ENCODE results near the gene OR10T2.
"Not testable (repeated sequence)": the region's sequence is repeated elsewhere in the genome, so short reads cannot be mapped to it uniquely, and the experiment has no call there.

Gene OR10T2

DNA sequence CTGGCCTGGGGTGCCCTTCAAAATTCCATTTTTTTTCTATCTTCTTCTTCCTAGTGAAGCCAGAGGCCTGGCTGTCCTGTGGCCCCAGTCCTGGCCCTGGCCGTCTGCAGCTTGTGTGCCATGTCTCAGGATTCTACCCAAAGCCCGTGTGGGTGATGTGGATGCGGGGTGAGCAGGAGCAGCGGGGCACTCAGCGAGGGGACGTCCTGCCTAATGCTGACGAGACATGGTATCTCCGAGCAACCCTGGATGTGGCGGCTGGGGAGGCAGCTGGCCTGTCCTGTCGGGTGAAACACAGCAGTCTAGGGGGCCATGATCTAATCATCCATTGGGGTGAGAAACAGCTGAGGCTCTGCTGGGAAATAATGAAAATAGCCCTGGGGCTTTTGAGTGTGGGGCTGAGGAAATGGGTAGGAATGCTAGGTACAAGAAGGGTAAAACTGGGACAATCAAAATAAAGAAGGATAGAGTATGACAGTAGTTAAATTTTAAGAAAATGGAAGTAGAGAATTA lies 43.4 kb downstream of the OR10T2 start:
- no peak for DNase-seq

DNA sequence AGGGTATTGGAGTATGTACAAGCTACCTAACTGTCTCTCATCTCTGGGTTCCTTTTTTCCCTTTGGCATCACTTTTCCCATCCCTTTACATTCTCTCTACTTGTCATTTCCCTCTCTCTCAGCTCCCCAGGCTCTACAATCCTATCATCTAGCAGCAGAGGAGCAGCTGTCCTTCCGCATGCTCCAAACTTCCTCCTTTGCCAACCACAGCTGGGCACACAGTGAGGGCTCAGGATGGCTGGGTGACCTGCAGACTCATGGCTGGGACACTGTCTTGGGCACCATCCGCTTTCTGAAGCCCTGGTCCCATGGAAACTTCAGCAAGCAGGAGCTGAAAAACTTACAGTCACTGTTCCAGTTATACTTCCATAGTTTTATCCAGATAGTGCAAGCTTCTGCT lies 45.0 kb downstream of the OR10T2 start:
- DNase-seq: no peak

DNA sequence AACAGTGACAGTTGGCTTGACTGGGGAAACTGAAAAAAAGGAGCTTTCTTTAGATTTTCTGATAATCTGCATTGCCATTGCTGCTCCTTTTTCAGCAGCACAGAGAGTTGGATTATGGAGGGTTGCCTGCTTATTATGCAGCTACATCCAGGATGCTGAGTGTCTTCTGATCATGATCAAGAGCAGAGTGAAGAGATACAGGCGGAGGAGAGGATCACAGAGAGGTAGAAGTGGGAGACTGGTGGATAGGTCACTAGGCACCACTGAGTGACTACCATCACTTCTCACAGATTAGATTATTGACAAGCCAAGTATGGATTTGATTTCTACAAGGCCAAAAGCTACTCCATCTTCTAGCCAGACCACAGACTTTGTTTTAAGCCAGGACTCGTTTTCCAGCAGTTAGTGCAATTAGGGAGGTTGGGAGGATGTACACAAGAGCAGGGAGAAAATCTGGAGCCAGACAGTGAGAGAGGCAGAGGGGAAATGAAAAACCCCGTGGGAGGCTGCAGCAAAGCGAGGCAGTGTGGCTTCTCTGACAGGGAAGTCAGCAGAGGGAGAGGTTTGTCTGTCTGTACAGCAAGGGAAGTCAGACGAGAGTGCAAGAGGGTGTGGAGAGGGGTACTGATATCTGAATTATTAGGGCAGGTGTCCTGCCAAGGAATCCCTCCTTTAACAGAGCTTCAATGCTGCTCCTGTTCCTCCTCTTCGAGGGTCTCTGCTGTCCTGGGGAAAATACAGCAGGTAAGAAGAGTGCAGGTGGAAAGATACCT lies 45.8 kb downstream of the OR10T2 start, which contains the start of gene CD1E:
Gene CD1E (plus strand): TSS at position 592 of the 773 bp plus-strand sequence. CDS start 95 bp downstream, at position 687.
- no peak for DNase-seq

DNA sequence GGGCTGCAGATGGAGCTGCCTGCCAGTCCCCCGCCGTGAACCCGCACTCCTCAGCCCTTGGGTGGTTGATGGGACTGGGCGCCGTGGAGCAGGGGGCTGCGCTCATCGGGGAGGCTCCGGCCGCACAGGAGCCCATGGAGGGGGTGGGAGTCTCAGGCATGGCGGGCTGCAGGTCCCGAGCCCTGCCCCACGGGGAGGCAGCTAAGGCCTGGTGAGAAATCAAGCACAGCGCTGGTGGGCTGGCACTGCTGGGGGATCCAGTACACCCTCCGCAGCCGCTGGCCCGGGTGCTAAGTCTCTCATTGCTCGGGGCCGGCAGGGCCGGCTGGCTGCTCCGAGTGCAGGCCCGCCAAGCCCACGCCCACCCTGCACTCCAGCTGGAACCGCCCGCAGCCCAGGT lies 50.3 kb downstream of the OR10T2 start:
- DNase-seq: not testable (repeated sequence)

All from bone marrow (tissue), 2 donors.